ENCODE results near the gene TAGLN3. TPM values are rescaled to one million over a fixed set of nuclear protein-coding genes. Genes with fewer than 3 reads are reported as not detected.

Gene TAGLN3
- total RNA-seq, 1 experiment from 2014 or later, result not detected

GRCh38 chr3:111952866-111953450, 45.8 kb upstream of the TAGLN3 start:
- in situ Hi-C loops (cut with HindIII; ENCODE audit: low pct_unique_long_range_greater_than_20kb, low sequenced_read_pairs) (no loop called here), intact Hi-C loops (cut with micrococcal nuclease; ENCODE audit: unreplicated experiment) (no loop called here)
- no peak for DNase-seq (ENCODE audit: low read depth, low spot score)
- no peak overlapping the region for H3K27ac ChIP-seq (ENCODE audit: low read length)
- CTCF ChIA-PET, result no interaction called here
- H3K4me3 ChIP-seq (ENCODE audit: low read depth in 2 of 2, low read length in 2 of 2), result no peak overlapping the region
- no peaks in the 10 kb centered on the region for H3K9me3 ChIP-seq (ENCODE audit: control insufficient read depth, insufficient read depth, low read depth, low read length)
- TF ChIP-seq REST (IDR thresholded peaks at IDR 0.05; ENCODE audit: insufficient read depth in 1 of 2, low read depth in 2 of 2, low read length in 1 of 2) (no peak), SIN3A (IDR thresholded peaks at IDR 0.05; ENCODE audit: borderline replicate concordance, insufficient read depth, low read depth, low read length) (no peak), TCF7L2 (IDR thresholded peaks at IDR 0.05; ENCODE audit: low read depth, low read length) (no peak)
- BruUV-seq (replicated peaks), result no TSS peak
- no peaks in the 10 kb centered on the region for H3K36me3 ChIP-seq (ENCODE audit: control insufficient read depth, insufficient read depth, low read length)
- POLR2A ChIA-PET, result no interaction called here
- no peak for ATAC-seq
- H3K4me1 ChIP-seq (ENCODE audit: control insufficient read depth, insufficient read depth, low read length), result no peaks in the 10 kb centered on the region
- no peaks in the 10 kb centered on the region for H3K27me3 ChIP-seq (ENCODE audit: control insufficient read depth, insufficient read depth, low read length)

GRCh38 chr3:111954228-111954990, 44.3 kb upstream of the TAGLN3 start:
- Histone ChIP-seq H3K36me3 (ENCODE audit: control insufficient read depth, insufficient read depth, low read length) (no peaks in the 10 kb centered on the region), H3K4me3 (ENCODE audit: low read depth in 2 of 2, low read length in 2 of 2) (no peak overlapping the region), H3K27me3 (ENCODE audit: control insufficient read depth, insufficient read depth, low read length) (no peaks in the 10 kb centered on the region), H3K4me1 (ENCODE audit: control insufficient read depth, insufficient read depth, low read length) (no peaks in the 10 kb centered on the region), H3K27ac (ENCODE audit: low read length) (no peak overlapping the region), H3K9me3 (ENCODE audit: control insufficient read depth, insufficient read depth, low read depth, low read length) (no peaks in the 10 kb centered on the region)
- TF ChIP-seq POLR2AphosphoS5 (IDR thresholded peaks at IDR 0.05; ENCODE audit: low read depth, low read length) (no peak), TCF7L2 (IDR thresholded peaks at IDR 0.05; ENCODE audit: low read depth, low read length) (no peak), CTCF (IDR thresholded peaks at IDR 0.05) (no peak), REST (IDR thresholded peaks at IDR 0.05; ENCODE audit: insufficient read depth in 1 of 2, low read depth in 2 of 2, low read length in 1 of 2) (no peak), SIN3A (IDR thresholded peaks at IDR 0.05; ENCODE audit: borderline replicate concordance, insufficient read depth, low read depth, low read length) (no peak)
- intact Hi-C loops (cut with micrococcal nuclease; ENCODE audit: unreplicated experiment) (no loop called here), in situ Hi-C loops (cut with HindIII; ENCODE audit: low pct_unique_long_range_greater_than_20kb, low sequenced_read_pairs) (no loop called here)
- CTCF ChIA-PET, result no interaction called here
- BruUV-seq (replicated peaks), result no TSS peak
- DNase-seq (ENCODE audit: low read depth, low spot score) (no peak), ATAC-seq (no peak)
- POLR2A ChIA-PET, result no interaction called here
